CD4-positive, alpha-beta T cell (primary cell): ENCODE measurements around the gene ERFE. TPM values are rescaled to one million over a fixed set of nuclear protein-coding genes. Genes with fewer than 3 reads are reported as not detected.

Experiments used
- ATAC-seq: fragments of 200-7000 bp; cut with Tn5 transposase; one replicate; pipeline ENCODE4 v1.10.0; 2022; ENCODE audit warnings: mild to moderate bottlenecking; ENCODE audit not compliant: poor library complexity
- CTCF ChIA-PET: fragments of 350-600 bp; sonication (Branson Sonifier 250); formaldehyde crosslinking; loops from one replicate; lab custom pipeline; 2021; ENCODE audit warnings: antibody characterized with exemption, inconsistent platforms; lab: Charles Lee
- POLR2A ChIA-PET: fragments of 350-600 bp; sonication (Branson Sonifier 250); formaldehyde crosslinking; loops from one replicate; lab custom pipeline; 2021; ENCODE audit warnings: antibody characterized with exemption, inconsistent platforms; lab: Charles Lee
- DNase-seq, 14 experiments: peaks; one replicate each; pipeline ENCODE4 v3.0.0-alpha.2; 2013 to 2020; ENCODE audit warnings: mixed read lengths in 2 of 14
- H3K27ac ChIP-seq, 2 donors: one replicate each; pipeline versions ENCODE4 v1.5.1 to v1.7.0; 2013; ENCODE audit warnings: low read length in 2 of 2, low read depth in 1 of 2, mild to moderate bottlenecking in 1 of 2
- H3K27me3 ChIP-seq, 2 experiments: 1 replicate in 1 of 2; 2 replicates in 1 of 2; pipeline versions ENCODE4 v1.6.1 to v1.7.0; 2013; ENCODE audit warnings: low read length in 2 of 2, control low read depth in 1 of 2, mild to moderate bottlenecking in 1 of 2, moderate library complexity in 1 of 2; ENCODE audit not compliant: insufficient read depth in 2 of 2, control insufficient read depth in 1 of 2
- H3K36me3 ChIP-seq: one replicate; pipeline ENCODE4 v1.6.1; 2013; ENCODE audit warnings: low read length, control low read depth; ENCODE audit not compliant: insufficient read depth
- H3K4me1 ChIP-seq: one replicate; pipeline ENCODE4 v1.6.1; 2013; ENCODE audit warnings: low read length, control low read depth; ENCODE audit not compliant: insufficient read depth
- H3K4me3 ChIP-seq: one replicate; pipeline ENCODE4 v1.5.1; 2013; ENCODE audit warnings: mild to moderate bottlenecking, low read length, moderate library complexity
- H3K9me3 ChIP-seq, 2 experiments: 1 replicate in 1 of 2; 2 replicates in 1 of 2; pipeline versions ENCODE4 v1.6.1 to v1.7.0; 2013; ENCODE audit warnings: low read length in 2 of 2, mild to moderate bottlenecking in 2 of 2, control low read depth in 1 of 2, moderate library complexity in 1 of 2; ENCODE audit not compliant: control insufficient read depth in 1 of 2, insufficient read depth in 1 of 2
- H3K27ac Mint-ChIP-seq: one replicate; pipeline ENCODE4 v1.8.0; 2020; ENCODE audit warnings: mixed read lengths
- H3K27me3 Mint-ChIP-seq: one replicate; pipeline ENCODE4 v1.8.0; 2021; ENCODE audit warnings: mixed read lengths
- H3K36me3 Mint-ChIP-seq: one replicate; pipeline ENCODE4 v1.8.0; 2021; ENCODE audit warnings: low read depth, mixed read lengths
- H3K4me1 Mint-ChIP-seq: one replicate; pipeline ENCODE4 v1.8.0; 2021; ENCODE audit warnings: low read depth, mixed read lengths
- H3K4me3 Mint-ChIP-seq: one replicate; pipeline ENCODE4 v1.8.0; 2020; ENCODE audit warnings: mild to moderate bottlenecking, mixed read lengths
- H3K9me3 Mint-ChIP-seq: one replicate; pipeline ENCODE4 v1.8.0; 2020; ENCODE audit warnings: mixed read lengths
- CTCF ChIP-seq: fragments of 200-600 bp; IDR thresholded peaks from one replicate; pipeline ENCODE4 v1.8.0; 2022; ENCODE audit warnings: antibody characterized with exemption, mild to moderate bottlenecking
- intact Hi-C, 2 experiments: fragments of 100-400 bp; cut with DNase I in 1 of 2; cut with micrococcal nuclease in 1 of 2; formaldehyde crosslinking; loops; one replicate each; pipeline versions ENCODE4 v1.15.1 to v1.9.0; 2023 to 2025; cut with DNase I, micrococcal nuclease
- total RNA-seq, 174 experiments: library from RNA in 2 of 174; stranded (reverse) in 2 of 174; gene quantifications; one replicate each; pipeline ENCODE4 v1.2.3 and lab custom pipeline; 2021 to 2026

The ERFE gene
- total RNA-seq, 2 experiments from 2014 or later = not detected

DNA sequence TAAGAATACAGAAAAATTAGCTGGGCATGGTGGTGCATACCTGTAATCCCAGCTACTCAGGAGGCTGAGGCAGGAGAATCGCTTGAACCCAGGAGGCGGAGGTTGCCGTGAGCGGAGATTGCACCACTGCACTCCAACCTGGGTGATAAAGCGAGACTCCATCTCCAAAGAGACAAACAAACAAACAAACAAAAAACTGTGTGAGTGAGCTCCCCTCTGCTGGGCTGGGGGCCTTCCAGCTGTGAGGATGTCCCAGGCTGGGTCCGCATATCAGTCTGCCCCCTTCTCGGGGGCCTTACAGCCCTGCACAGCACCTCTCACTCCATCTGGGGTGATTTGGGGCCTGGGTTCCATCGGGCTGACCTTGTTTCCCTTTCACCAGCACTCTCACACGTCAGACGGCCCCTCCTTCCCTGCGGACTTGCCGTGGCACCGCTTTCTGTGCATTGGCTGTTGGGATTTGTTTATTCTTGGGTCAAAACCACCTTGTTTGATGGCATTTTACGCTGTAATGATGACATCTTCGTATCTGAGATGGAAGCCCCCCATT is 23.1 kb upstream of the ERFE start:
- Mint-ChIP-seq H3K36me3 (no peaks in the 10 kb centered on the region), H3K9me3 (no peaks in the 10 kb centered on the region), H3K4me1 (no peaks in the 10 kb centered on the region), H3K4me3 (no peak overlapping the region), H3K27me3 (no peaks in the 10 kb centered on the region), H3K27ac (no peak overlapping the region)
- DNase-seq = no peak
- H3K27ac ChIP-seq = no peak overlapping the region
- no peaks in the 10 kb centered on the region for H3K36me3 ChIP-seq
- no peaks in the 10 kb centered on the region for H3K27me3 ChIP-seq
- no peaks in the 10 kb centered on the region for H3K4me1 ChIP-seq
- intact Hi-C loops = no loop called here
- no peak overlapping the region for H3K4me3 ChIP-seq
- no peaks in the 10 kb centered on the region for H3K9me3 ChIP-seq
- POLR2A ChIA-PET = no interaction called here
- ATAC-seq = no peak
- no peak for TF ChIP-seq CTCF
- CTCF ChIA-PET = no interaction called here

- Histone ChIP-seq H3K27me3 (no peaks in the 10 kb centered on the region), H3K27ac (no peak overlapping the region), H3K9me3 (no peaks in the 10 kb centered on the region), H3K4me1 (peaks cover 8% of the 10 kb centered on the region), H3K36me3 (no peaks in the 10 kb centered on the region), H3K4me3 (no peak overlapping the region)
- POLR2A ChIA-PET = no interaction called here
- ATAC-seq = no peak
- H3K36me3 Mint-ChIP-seq = no peaks in the 10 kb centered on the region
- TF ChIP-seq CTCF = no peak
- H3K9me3 Mint-ChIP-seq = no peaks in the 10 kb centered on the region
- CTCF ChIA-PET = no interaction called here
- H3K4me1 Mint-ChIP-seq = peaks cover 5% of the 10 kb centered on the region
- H3K4me3 Mint-ChIP-seq = no peak overlapping the region
- intact Hi-C loops = no loop called here
- no peak overlapping the region for H3K27ac Mint-ChIP-seq
- H3K27me3 Mint-ChIP-seq = no peaks in the 10 kb centered on the region
- peak in 2 of 14 experiments; percentile 37 to 58 for DNase-seq
Measured at GRCh38 chr2:238136820-238137537, 21.8 kb upstream of the ERFE start.

DNA sequence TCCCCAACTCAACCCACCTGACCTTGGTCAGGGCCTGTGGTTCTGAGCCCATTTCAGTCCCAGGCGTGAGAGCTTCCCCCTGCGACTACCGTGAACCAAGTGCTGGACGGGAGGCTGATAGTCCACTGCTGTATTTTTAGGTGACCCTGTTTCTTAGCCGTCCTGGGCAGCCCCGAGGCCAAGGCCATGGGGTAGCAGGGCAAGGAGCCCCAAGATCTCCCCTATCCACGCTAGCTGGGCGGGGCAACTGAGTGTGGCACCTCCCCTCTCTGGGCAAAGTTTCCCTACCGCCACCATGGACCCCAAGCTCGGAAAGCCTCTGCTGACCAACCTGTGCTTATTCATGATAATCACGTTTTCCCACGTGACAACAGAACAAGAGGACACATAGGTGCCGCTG is 20.9 kb upstream of the ERFE start:
- Mint-ChIP-seq H3K4me3 (no peak overlapping the region), H3K27ac (no peak overlapping the region), H3K36me3 (no peaks in the 10 kb centered on the region), H3K4me1 (peaks cover 7% of the 10 kb centered on the region), H3K9me3 (no peaks in the 10 kb centered on the region), H3K27me3 (no peaks in the 10 kb centered on the region)
- Histone ChIP-seq H3K4me1 (peaks cover 11% of the 10 kb centered on the region), H3K4me3 (no peak overlapping the region), H3K27ac (no peak overlapping the region), H3K27me3 (no peaks in the 10 kb centered on the region), H3K36me3 (no peaks in the 10 kb centered on the region), H3K9me3 (no peaks in the 10 kb centered on the region)
- ChIA-PET POLR2A (no interaction called here), CTCF (no interaction called here)
- ATAC-seq (no peak), DNase-seq (no peak)
- intact Hi-C loops = no loop called here
- TF ChIP-seq CTCF = no peak
